ENCODE data around the gene SUPT7L.
A peak's percentile ranks its signal among the peaks of the same experiment; 100 is the strongest.
"Not testable (repeated sequence)": the region's sequence is repeated elsewhere in the genome, so short reads cannot be mapped to it uniquely, and the experiment has no call there.

Gene SUPT7L

DNA sequence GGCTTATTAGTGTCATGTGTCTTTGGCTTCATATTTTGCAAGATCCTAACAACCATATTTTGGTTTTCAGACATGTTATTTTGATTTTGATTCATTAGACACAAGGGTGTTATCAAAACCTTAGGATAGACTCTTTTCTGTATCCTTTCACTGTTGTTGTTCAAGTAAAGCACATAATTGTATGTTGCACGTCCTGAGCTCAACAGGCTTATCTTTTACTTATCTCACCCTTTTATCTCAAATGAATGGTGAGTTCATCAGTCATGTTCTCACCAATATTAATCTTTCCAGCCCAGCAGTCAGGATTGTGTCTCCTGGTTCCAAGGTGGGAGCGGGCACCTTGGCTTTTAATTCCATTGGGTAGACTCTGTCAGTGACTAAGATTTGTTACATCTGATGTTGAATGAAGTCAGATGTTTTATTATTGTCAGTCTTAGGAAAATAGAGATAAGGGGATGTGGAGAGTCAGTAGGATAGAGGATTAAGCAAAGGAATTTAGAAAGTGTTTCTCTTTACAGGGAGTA is 22.6 kb downstream of the SUPT7L start:
- no peak for DNase-seq (ENCODE audit: low read depth)
- TF ChIP-seq CTCF (conservative IDR thresholded peaks at IDR 0.05; ENCODE audit: control insufficient read depth, insufficient read depth, low read depth, low read length) = no peak
- H3K4me3 ChIP-seq (ENCODE audit: control insufficient read depth, low read depth, low read length) = no peak overlapping the region

DNA sequence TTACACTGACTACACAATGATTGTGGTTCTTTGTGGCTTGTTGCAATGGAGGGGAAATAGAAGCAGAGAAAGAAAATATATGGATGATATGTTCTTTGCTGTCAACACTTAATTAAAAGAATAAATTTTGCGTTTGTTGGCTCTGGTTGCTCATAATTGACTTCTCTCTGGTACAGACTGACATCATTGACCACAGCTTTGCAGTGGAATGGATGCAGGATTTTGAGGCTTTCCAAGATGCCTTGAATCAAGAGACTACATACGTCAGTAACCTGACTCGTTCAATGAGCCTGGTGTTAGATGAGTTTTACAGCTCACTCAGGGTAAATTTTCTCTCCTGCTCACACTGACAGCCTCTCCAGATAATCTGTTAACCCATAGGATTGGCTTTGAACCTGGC is 24.7 kb downstream of the SUPT7L start:
- DNase-seq (ENCODE audit: low read depth) = peak; percentile 99
- no peak for TF ChIP-seq CTCF (conservative IDR thresholded peaks at IDR 0.05; ENCODE audit: control insufficient read depth, insufficient read depth, low read depth, low read length)
- H3K4me3 ChIP-seq (ENCODE audit: control insufficient read depth, low read depth, low read length) = no peak overlapping the region

- peak; percentile 97 for DNase-seq (ENCODE audit: low read depth)
- TF ChIP-seq CTCF (conservative IDR thresholded peaks at IDR 0.05; ENCODE audit: control insufficient read depth, insufficient read depth, low read depth, low read length) = no peak
- H3K4me3 ChIP-seq (ENCODE audit: control insufficient read depth, low read depth, low read length) = no peak overlapping the region
Observed at GRCh38 chr2:27638037-27638637, 25.3 kb downstream of the SUPT7L start.

DNA sequence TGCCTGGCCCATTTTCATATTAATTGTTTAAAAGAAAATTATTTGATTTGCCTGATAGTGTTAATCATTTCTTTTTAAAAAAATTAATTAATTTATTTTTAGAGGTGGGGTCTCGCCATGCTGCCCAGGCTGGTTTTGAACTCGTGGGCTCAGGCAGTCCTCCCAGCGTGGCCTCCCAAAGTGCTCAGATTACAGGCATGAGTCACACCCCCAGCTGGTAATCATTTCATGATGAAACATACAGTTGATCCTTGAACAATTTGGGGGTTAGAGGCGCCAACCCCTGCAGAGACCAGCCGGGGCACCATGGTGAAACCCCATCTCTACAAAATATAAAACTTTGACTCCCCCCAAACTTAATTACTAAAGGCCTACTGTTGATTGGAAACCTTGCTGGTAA is 26.6 kb downstream of the SUPT7L start:
- H3K4me3 ChIP-seq (ENCODE audit: control insufficient read depth, low read depth, low read length) = no peak overlapping the region
- TF ChIP-seq CTCF (conservative IDR thresholded peaks at IDR 0.05; ENCODE audit: control insufficient read depth, insufficient read depth, low read depth, low read length) = no peak
- DNase-seq (ENCODE audit: low read depth) = peak; percentile 59

GRCh38 chr2:27634291-27634690 is 29.1 kb downstream of the SUPT7L start:
- DNase-seq (ENCODE audit: low read depth) = no peak
- H3K4me3 ChIP-seq (ENCODE audit: control insufficient read depth, low read depth, low read length) = no peak overlapping the region
- no peak for TF ChIP-seq CTCF (conservative IDR thresholded peaks at IDR 0.05; ENCODE audit: control insufficient read depth, insufficient read depth, low read depth, low read length)

- H3K4me3 ChIP-seq (ENCODE audit: control insufficient read depth, low read depth, low read length); DNase-seq (ENCODE audit: low read depth): not testable (repeated sequence)
Observed at GRCh38 chr2:27630257-27630656, 33.2 kb downstream of the SUPT7L start.

GRCh38 chr2:27628767-27629709 is 34.4 kb downstream of the SUPT7L start, which contains the start of the genes CCDC121 and GPN1:
Gene CCDC121, minus strand, starts transcription at chr2:27629012. Its CDS starts 1,213 bp downstream, at chr2:27627799.
Gene GPN1, plus strand, starts transcription at chr2:27629050. Its CDS starts 9 bp downstream, at chr2:27629059.
- H3K4me3 ChIP-seq (ENCODE audit: control insufficient read depth, low read depth, low read length) = peak within 1 kb of the TSS; percentile 84
- DNase-seq (ENCODE audit: low read depth) = peak; percentile 93
- no peak for TF ChIP-seq CTCF (conservative IDR thresholded peaks at IDR 0.05; ENCODE audit: control insufficient read depth, insufficient read depth, low read depth, low read length)

All from fibroblast of mammary gland (primary cell).